Activated CD8-positive, alpha-beta memory T cell treated with anti-CD3 and anti-CD28 coated beads, Interleukin-2, amount 50 U/mL, for 1 hour (primary cell): ENCODE data around the gene OXSM.

ENCODE experiments used
- DNase-seq: peaks from one replicate; pipeline ENCODE4 v3.0.0-alpha.2; 2020; ENCODE audit errors: extremely low read depth

Gene OXSM

DNA sequence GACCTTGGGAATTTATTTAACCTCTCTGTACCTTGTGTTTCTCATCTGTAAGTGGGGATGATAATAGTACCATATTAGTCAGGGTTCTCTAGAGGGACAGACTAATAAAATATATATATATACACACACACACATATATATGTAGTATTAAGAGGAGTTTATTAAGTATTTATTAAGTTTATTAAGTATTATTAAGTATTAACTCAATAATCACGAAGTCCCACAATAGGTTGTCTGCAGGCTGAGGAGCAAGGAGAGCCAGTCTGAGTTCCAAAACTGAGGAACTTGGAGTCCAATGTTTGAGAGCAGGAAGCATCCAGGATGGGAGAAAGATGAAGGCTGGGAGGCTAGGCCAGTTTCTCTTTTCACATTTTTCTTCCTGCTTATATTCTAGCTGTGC is 14.8 kb downstream of the OXSM start:
- DNase-seq: no peak

DNA sequence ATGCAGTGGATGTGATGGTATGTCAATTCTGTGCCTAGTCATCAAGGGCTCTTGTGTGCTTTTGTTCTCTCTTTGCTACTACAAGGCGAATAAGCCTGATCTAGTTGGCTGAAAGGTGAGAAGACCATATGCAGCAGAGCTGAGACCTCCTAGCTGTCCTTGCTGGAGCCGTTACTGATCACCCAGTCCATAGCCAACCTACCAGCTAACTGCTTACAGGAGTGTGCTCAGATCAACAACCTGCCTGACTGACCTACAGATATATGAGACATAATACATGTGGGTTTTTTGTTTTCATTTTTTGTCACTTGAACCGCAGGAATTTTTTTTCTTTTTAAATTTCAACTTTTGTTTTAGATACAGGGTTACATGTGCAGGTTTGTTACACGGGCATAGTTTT is 22.8 kb downstream of the OXSM start:
- no peak for DNase-seq

DNA sequence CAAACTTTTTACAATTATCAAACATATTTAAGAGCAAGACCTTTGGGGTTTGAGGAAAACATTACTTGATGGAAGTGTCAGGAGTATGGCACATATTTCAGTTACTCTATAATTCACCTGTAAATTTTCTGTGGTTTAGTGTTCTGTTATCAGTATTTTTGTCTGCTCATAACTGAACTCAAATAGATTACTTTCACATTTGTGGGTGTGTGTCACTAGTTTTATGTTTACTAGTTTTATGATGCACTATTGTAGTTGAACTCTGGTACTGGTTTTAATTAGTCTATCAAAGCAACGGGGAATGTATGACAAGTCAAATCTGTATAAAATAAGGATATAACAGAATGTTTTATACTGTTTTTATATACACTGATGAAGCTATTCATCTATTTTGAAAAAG is 27.2 kb downstream of the OXSM start:
- DNase-seq: no peak

DNA sequence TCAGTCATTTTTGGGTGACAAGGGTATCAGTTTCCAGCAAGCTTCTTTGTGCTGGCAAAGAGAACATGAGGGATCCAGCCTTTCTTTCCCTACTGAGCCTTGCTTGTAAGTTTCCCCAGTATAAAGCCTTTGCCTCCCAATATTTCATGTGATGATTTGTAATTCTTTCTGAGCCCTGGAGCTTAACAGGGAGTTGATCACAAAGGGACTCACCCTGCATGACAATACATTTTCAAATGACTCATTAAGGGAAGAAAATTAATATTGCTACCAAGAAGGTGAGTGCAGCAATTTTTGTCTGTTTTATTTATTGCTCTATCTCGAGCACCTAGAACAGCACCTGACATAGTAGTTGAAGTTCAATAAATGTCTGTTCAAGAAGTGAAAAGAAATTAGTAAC is 27.7 kb downstream of the OXSM start:
- DNase-seq: no peak

DNA sequence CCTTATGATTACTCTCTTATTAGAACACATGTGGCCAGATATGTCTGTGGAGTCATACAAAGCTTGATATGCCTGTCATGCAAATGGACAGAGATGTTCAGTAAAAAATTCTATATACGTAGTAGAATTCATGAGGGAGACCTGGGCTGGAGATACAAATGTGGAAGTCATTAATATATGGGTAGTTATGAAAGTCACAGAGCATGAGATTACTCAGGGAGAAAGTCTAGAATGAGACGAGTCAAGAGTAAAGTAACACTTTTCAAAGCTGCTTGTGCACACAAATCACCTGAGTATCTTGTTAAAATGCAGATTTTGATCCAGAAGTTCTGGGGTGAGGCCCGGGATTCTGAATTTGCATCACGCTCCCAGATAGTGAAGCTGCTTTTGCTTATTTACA is 28.4 kb downstream of the OXSM start:
- DNase-seq: no peak

DNA sequence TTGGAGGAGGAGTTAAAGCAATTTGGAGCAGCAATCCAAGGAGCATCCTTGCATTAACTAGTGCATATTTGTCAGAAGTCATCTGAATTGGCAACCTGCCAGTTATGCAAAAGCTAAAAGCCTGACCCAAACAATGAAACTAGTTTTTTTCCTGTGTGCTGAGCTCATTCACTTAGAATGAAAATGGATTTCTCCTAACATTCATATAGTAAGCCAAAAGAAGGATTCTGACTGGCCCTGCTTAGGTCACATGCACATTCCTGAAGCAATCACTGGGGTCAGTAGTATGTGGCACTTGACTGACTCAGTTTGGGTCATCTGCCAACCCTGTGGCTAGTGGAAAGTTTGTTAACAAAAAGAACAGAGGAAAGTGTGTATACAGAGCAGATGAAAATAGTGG is 30.5 kb downstream of the OXSM start:
- no peak for DNase-seq

DNA sequence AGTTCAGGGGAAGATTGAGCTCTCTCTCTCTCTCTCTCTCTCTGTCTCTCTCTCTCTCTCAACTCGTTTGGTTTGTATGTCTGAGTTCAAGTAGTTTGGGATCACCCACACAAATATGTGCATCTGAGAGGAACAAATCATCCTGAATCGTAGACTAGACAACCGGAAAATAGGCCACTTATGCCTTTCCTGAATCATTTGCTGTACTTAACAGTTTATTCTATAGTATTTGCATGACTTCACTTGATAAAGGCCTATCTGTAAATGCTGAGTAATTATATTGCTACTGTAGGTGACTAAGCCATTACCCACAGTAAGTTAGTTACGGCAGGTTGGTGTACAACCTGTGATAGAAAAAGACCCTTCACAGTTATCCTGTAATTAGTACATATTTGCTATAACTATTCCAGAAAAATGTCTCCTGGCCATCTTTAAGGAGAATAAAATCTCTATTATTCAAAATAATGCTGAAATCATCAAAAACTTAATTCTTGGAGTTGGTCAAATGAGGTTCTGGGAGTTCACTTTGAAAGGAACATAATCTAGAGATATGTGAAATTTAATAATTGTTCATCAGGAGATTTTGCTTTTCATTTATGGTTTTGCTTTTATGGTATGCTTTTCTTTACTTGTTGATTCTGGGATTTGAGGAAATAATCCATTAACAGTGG is 31.1 kb downstream of the OXSM start:
- no peak for DNase-seq

DNA sequence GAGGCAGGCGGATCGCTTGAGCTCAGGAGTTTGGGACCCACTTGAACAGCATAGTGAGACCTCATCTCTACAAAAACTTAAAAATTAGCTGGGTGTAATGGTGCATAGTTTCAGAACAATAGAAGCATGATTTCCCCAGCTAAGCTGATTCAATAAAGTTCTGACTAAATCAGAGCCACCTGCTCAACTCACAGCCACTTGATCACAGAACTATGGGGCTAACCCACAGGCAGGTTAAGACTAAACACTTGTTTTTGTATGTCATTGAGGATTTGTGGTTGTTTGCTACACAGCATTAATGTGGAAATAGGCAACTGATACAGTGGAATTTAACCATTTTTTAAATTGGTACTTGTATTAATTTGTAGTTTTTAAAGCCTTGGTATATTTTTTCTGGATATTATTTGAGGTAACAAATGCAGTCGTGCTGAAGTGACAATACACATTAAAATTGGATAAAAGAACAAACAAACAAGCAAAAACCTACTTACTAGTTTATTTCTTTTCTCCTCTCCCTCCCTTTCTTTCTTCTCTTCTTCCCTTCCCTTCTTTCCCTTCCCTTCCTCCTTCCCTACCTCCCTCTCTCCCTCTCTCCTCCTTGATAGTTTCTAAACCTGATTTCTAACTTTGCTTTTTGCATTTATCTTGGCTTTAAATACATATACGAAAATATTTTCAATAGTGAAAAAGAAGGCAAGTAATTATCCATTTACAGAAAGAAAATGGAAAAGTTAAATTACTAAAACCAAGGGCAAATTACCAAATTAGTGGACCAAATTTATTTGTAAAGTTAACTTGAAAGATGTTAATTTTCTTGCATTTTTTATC is 32.1 kb downstream of the OXSM start:
- no peak for DNase-seq

DNA sequence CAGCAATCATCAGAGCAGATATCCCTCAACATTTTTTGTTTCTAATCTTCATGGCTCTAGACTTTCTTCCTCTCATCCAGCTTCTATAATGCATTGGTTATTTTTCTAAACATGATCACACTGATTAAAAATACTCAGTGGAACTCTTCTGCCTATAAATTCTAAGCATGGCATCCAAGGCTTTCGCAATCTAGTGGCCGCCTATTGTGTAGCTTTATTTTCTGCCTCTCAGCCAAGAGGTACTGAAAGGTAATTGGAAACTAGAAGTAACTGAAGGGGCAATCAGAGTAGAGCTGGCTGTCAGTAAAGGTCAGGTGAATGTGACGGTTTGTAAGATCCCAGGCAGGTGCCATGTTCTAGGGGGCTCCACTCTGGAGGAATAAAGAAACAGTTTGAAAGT is 33.4 kb downstream of the OXSM start:
- DNase-seq: no peak

DNA sequence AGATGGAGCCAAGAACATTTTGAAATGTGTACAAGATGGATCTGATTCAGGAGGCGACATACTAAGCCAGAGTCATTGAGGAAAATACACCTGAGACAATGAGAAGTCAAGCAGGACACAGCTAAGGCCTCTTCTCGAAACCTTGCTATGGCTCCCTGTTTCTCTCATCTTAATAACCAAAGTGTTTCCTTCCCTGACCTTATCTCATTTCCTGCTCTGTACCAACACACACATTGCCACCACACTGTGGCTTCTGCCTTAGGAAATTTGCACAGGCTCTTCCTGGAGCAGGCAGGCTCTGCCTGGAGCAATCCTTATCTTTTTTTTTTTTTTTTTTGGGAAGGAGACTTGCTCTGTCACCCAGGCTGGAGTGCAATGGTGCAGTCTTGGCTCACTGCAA is 36.6 kb downstream of the OXSM start:
- no peak for DNase-seq

DNA sequence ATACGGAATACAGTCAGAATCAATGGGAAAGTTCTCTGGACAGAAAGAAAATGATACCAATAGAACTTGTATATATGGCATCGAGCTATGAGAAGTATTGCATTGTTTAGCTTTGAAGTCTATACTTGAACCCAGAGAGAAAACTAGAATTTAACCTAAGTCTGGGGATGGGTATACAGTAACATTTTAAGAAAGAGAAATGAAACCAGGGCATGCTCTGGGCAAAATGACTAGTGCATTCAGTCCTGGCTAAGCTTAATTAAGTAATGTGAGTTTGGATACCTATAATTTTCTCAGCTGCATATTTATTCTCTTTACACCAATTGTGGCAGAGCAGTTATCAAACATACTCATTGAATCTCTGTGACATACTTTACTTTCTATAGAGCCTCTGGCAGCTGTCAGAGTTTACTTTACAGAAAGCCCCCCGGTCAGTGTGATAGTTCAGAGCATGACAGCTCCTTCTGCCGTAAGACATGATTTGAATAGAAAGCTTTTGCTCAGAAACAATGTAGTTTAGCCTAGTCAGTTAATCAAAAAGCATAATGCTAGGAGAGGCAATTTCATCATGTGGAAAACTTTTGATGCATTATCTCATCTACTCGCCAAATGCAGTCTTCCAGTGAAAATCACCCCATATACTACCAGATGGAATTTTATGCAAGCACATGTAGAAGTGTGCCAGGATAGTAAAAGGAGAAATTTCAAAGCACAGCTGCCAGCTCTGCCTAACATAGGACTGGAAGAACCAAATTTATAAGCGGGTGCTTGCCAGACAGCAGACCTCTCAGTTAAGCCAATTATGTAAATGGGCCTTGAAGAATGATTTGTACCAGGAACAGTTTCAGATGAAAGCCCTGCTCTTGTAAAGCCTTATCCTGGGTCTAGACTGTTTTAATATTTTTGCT is 40.7 kb downstream of the OXSM start:
- no peak for DNase-seq

DNA sequence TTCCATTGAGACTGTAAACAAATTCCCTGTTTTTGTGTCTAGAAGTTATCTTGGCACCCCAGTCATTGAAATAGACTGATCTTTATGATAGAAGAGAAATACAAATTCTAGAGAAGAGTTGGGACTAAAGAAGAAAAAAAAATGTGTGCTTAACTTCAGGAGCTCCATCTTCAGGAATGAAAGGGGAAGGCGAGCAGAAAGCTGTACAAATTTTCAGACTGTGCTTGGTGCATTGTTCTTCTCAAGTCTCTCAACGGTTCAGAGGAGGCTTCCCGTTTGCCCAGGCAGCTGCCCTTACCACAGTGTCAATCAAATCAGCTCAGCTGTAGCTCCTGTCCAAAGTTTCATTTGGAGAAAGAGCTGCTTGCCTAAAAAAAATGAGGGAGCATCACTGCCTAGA is 41.7 kb downstream of the OXSM start:
- DNase-seq: no peak

DNA sequence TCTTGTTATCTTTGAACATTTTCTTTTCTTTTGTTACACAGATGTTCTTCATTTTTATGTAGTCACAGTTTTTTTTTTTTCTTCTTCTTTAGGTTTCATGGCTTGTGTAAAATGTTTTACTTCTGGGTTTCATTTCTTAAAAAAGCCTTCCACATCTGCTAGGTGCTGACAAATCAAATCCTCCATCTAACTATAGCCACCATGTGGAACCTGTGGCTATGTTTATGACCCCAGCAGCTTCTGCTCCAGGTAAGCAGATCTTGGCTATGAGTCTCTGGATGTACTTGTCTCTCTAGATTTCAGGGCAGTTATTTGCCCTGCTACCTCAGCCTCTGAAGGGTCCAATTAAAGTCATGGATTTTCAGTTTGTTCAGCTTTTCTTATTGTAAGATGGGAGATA is 44.5 kb downstream of the OXSM start:
- no peak for DNase-seq

DNA sequence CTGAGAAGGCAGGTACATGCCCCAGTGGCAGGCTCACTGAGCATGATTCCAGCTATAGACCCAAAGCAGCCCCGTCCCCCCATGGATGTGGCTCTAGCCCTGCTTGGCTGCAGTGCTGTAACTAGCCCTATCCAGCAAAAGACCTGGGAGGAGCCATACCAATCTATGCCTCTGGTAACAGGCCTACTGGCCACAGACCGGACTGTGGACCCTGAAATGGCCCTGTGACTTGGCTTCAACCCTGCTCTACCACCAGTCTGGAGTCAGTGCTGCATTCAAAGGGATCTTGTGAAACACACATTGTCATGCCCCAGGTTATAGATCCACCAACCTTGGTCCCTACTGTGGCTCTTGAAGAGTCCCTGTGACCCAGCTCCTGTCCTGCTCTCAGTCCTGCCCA is 46.7 kb downstream of the OXSM start:
- no peak for DNase-seq

DNA sequence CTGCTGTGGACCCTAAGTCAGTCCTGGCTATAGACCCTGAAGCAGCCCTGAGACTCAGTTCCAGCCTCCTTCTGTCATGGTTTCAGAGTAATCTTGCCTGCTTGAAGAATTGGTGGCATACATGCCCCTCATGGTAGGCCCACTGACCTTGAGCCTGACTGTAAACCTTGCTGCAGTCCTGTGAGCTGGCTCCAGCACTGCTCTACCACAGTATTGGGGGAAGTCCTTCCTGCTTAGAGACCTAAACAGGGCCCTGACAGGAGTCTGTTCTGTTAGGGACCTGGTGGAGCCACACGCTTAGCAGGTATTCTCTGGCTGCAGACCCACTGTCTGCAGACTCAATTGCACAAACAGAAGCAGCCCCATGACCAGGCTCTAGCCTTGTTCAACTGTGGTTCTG is 47.1 kb downstream of the OXSM start:
- no peak for DNase-seq

DNA sequence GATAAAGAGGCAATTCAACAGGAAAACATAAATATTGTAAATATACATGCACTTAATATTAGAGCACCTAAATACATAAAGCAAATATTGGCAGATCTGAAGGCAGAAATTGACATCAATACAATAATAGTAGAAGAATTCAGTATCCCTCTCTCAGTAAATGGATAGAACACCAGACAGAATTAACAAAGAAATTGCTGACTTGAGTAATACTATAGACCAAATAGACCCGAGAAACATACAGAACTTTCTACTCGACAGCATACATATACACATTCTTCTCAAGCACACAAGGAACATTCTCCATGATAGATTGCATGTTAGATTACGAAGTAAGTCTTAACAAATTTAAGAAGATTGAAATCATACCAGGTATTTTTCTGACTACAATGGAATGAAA is 50.2 kb downstream of the OXSM start:
- DNase-seq: no peak

DNA sequence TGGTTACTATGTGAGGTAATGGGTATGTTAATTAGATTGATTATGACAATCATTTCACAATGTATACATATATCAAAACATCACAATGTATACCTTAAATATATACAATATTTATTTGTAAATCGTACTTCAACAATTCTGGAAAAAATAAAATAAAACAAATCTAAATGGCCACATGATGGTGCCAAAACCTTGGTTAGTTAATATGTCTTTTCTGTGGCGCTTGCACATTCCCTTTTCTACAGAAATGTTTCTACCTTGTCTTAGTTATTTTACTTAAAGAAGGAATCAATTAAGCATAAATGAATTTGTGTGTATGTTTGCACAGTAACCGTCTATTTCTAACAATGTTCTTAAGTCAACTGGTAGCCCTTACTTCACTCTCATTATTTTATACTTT is 53.4 kb downstream of the OXSM start:
- no peak for DNase-seq
